ENCODE measurements around the gene ACSL4. TPM values are rescaled to one million over a fixed set of nuclear protein-coding genes. Genes with fewer than 3 reads are reported as not detected.

The ACSL4 gene

Small RNA genes lying within 50 kb of the gene (small RNA-seq; reads per million reads assigned to genes)
- not detected for gene AL118496.2 (ENCODE audit: low read depth)
- gene RF00019 (ENCODE audit: low read depth), result not detected
